ENCODE measurements around the gene NTF4.

GRCh38 chr19:49016067-49016839, 48.4 kb downstream of the NTF4 start:
- no peak for TF ChIP-seq CTCF (IDR thresholded peaks at IDR 0.05)
- TF ChIP-seq POLR2A (IDR thresholded peaks at IDR 0.05), result no peak
- no peak for TF ChIP-seq POLR2AphosphoS5 (IDR thresholded peaks at IDR 0.05)

All from prostate gland (tissue), 2 donors.